Liver (tissue), 3 donors: ENCODE results near the gene TGM6.

Source experiments
- ATF3 ChIP-seq: IDR thresholded peaks from 2 replicates; pipeline ENCODE4 v1.6.1; 2016; ENCODE audit warnings: antibody characterized with exemption
- EGR1 ChIP-seq, 2 donors: IDR thresholded peaks; 2 replicates each; pipeline ENCODE4 v1.6.1; 2016 to 2018; ENCODE audit warnings: antibody characterized with exemption in 2 of 2, low read depth in 2 of 2
- GABPA ChIP-seq, 2 donors: IDR thresholded peaks in 1 of 2; conservative IDR thresholded peaks in 1 of 2; 2 replicates each; pipeline ENCODE4 v1.6.1; 2016; ENCODE audit warnings: antibody characterized with exemption in 2 of 2, mild to moderate bottlenecking in 1 of 2, moderate library complexity in 1 of 2
- HNF4A ChIP-seq, 2 donors: conservative IDR thresholded peaks; 2 replicates each; pipeline ENCODE4 v1.6.1; 2016; ENCODE audit warnings: antibody characterized with exemption in 2 of 2, mild to moderate bottlenecking in 2 of 2
- HNF4G ChIP-seq: IDR thresholded peaks from 2 replicates; pipeline ENCODE4 v1.6.1; 2016; ENCODE audit warnings: antibody characterized with exemption
- JUND ChIP-seq, 2 donors: IDR thresholded peaks; 2 replicates each; pipeline ENCODE4 v1.6.1; 2016; ENCODE audit warnings: antibody characterized with exemption in 2 of 2
- NR2F2 ChIP-seq: IDR thresholded peaks from 2 replicates; pipeline ENCODE4 v1.6.1; 2016; ENCODE audit warnings: antibody characterized with exemption
- REST ChIP-seq: IDR thresholded peaks from 2 replicates; pipeline ENCODE4 v1.6.1; 2016; ENCODE audit warnings: antibody characterized with exemption, mild to moderate bottlenecking
- RXRA ChIP-seq, 2 donors: IDR thresholded peaks; 2 replicates each; pipeline ENCODE4 v1.6.1; 2017 to 2018; ENCODE audit warnings: antibody characterized with exemption in 2 of 2, mild to moderate bottlenecking in 1 of 2
- TAF1 ChIP-seq: conservative IDR thresholded peaks from 2 replicates; pipeline ENCODE4 v1.6.1; 2016; ENCODE audit warnings: antibody characterized with exemption, mild to moderate bottlenecking
- YY1 ChIP-seq: IDR thresholded peaks from 2 replicates; pipeline ENCODE4 v1.6.1; 2016; ENCODE audit warnings: antibody characterized with exemption, mild to moderate bottlenecking
- TF ChIP-seq, protein P1 (sequence below): fragments of 150-350 bp; IDR thresholded peaks from 2 replicates; pipeline ENCODE4 v1.5.1; 2017; ENCODE audit warnings: improper control_type of control experiment, low read depth, low read length; ENCODE audit not compliant: missing input control
- TF ChIP-seq, protein P2 (sequence below): IDR thresholded peaks from 2 replicates; pipeline ENCODE4 v1.6.1; 2016; ENCODE audit warnings: antibody characterized with exemption
- donor health status: healthy.
- donor health status: healthy.

DNA sequence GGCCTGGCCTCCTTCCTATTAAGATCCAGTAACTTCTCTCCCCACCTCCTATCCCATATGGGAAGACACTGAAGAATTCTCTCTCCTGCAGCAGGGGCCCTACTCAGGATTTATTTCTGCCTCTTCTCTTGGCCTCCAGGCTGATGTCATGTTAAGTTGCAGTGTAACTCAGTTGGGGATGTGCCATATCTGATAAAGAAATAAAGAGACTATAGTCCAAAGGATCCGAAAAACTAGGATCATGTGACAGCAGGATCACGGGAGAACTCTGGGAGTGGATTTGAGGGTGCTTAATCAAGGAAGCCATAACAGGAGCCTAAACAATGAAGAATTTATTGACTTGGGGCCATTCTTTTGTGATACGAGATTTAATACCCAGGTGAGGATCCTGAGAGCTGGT, 38.5 kb upstream of the TGM6 start:
- TF ChIP-seq YY1 (no peak), ATF3 (no peak), TAF1 (no peak), REST (no peak), JUND (IDR thresholded peaks at IDR 0.05) (no peak), GABPA (IDR thresholded peaks at IDR 0.05 in 1 of 2, conservative IDR thresholded peaks at IDR 0.05 in 1 of 2) (no peak), HNF4G (no peak), RXRA (IDR thresholded peaks at IDR 0.05) (no peak), HNF4A (conservative IDR thresholded peaks at IDR 0.05) (peak; percentile 42 to 65), NR2F2 (no peak), EGR1 (IDR thresholded peaks at IDR 0.05; ENCODE audit: low read depth in 2 of 2) (no peak)
- TF ChIP-seq, protein P1, sequence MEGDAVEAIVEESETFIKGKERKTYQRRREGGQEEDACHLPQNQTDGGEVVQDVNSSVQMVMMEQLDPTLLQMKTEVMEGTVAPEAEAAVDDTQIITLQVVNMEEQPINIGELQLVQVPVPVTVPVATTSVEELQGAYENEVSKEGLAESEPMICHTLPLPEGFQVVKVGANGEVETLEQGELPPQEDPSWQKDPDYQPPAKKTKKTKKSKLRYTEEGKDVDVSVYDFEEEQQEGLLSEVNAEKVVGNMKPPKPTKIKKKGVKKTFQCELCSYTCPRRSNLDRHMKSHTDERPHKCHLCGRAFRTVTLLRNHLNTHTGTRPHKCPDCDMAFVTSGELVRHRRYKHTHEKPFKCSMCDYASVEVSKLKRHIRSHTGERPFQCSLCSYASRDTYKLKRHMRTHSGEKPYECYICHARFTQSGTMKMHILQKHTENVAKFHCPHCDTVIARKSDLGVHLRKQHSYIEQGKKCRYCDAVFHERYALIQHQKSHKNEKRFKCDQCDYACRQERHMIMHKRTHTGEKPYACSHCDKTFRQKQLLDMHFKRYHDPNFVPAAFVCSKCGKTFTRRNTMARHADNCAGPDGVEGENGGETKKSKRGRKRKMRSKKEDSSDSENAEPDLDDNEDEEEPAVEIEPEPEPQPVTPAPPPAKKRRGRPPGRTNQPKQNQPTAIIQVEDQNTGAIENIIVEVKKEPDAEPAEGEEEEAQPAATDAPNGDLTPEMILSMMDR = no peak
- TF ChIP-seq, protein P2, sequence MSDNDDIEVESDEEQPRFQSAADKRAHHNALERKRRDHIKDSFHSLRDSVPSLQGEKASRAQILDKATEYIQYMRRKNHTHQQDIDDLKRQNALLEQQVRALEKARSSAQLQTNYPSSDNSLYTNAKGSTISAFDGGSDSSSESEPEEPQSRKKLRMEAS = no peak
